Adrenal gland (tissue), 5 donors: Measurements from ENCODE around the gene TAAR6.

Experiments used
- CTCF ChIP-seq, 6 experiments: fragments of 450-650 bp in 4 of 6; fragments of 200-600 bp in 2 of 6; sonication (generic) in 1 of 6; IDR thresholded peaks; 1 replicate in 5 of 6; 2 replicates in 1 of 6; pipeline versions ENCODE4 v1.5.1 to v1.8.0; 2016 to 2021; ENCODE audit warnings: antibody characterized with exemption in 6 of 6, mild to moderate bottlenecking in 2 of 6, moderate library complexity in 1 of 6
- POLR2A ChIP-seq, 2 donors: fragments of 450-650 bp; IDR thresholded peaks; one replicate each; pipeline ENCODE4 v1.6.1; 2017; ENCODE audit warnings: antibody characterized with exemption in 2 of 2, mild to moderate bottlenecking in 2 of 2, moderate library complexity in 1 of 2
- donor health status: DM: no; HTN: no; CAD: no.

GRCh38 chr6:132544826-132545225 lies 25.3 kb upstream of the TAAR6 start:
- no peak for TF ChIP-seq CTCF (IDR thresholded peaks at IDR 0.05)
- no peak for TF ChIP-seq POLR2A (IDR thresholded peaks at IDR 0.05)
